ENCODE measurements around the gene SMARCA2.
"Not testable (repeated sequence)": the region's sequence is repeated elsewhere in the genome, so short reads cannot be mapped to it uniquely, and the experiment has no call there.

Gene SMARCA2

DNA sequence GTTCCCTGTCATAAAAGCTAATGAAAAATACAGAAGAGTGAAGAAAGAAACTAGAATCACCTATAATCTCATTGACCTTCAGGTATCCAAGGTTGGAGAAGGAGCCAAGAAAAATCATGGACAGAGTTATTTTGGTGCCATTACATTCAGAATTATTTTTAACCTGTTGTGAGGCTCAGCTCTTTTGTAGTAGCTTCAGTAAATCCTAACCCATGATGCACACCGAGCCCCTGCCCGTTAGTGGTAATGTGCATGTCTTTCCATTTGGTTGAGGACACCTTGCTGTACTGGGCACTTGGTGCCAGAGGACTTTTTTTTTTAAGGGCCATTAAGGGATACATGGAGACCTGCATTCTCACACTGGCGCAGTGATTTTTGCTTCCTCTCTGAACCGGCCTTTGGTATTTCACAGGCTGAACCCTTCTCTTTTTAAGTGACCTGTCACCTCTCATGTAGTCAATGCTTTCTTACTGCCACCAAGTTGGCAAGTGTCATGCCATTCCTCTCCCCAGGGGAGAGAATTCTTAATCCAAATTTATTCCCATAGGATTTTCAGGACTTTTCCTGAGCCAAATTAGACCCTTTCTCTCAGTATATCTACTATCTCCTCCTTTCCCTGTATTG, 125.6 kb downstream of the SMARCA2 start:
- DNase-seq = no peak

DNA sequence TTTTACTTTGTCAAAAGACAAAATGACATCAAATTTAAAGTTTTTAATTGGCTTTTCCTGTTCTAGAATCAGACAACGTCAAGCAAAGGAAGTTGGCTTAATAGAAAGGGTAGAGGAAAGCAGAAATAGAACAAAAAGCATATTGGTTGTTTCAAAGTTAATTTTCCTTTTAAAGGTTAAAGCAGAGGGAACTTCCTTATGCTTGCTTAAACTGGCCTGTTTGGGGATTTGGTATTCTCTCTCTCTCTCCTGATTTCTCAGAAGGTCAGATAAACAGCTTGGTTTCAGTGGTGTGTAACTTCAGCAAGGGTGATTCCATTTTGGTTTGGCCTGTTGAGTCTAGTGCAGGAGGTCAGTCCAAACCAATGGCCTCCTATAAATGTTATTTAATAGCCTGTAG, 127.1 kb downstream of the SMARCA2 start:
- DNase-seq = no peak

DNA sequence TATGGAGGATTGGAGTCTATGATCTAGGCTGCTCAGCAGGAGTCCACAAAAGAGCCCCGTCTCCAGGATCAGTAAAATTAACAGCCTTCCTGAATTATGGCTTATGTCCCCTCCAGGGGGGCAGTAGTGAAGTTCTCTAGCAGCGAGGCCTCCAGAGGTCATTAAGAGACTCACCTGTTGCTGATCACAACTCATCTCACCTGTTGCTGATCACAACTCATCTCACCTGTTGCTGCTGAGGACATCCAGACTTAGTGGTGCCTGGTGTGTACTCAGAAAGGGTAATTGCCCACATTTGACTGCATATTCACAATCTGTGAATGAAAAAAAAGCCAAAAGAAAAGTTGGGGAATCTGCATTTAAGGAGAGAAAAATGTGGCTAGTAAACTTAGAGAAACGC, 129.5 kb downstream of the SMARCA2 start:
- no peak for DNase-seq

DNA sequence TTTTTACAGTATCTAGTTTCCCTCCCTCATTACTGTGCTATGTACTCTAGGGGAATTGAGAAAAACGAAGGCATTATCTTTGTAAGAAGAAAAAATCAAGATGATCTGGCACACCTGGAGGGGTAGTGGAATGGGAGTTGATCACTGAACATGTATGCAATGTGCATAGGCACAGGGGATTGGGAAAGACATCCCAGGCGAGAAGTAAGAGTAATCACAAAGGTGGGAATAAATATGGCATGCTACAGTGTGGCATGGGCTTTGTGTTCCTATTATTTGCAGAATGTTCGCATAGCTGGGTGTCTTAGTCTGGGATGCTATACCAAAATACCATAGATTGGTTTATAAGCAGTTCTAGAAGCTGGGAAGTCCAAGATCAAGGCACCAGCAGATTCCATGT, 130.6 kb downstream of the SMARCA2 start:
- DNase-seq = no peak

DNA sequence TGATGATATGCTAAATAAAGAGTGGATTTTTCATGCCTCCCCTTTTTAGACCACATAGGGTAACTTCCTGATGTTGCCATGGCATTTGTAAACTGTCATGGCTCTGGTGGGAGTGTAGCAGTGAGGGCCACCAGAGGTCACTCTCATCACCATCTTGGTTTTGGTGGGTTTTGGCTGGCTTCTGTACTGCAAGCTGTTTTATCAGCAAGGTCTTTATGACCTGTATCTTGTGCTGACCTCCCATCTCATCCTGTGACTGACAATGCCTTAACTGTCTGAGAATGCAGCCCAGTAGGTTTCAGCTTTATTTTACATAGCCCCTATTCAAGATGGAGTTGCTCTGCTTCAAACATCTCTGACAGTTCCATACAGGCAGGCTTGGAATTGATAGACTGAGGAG, 131.6 kb downstream of the SMARCA2 start:
- not testable (repeated sequence) for DNase-seq

DNA sequence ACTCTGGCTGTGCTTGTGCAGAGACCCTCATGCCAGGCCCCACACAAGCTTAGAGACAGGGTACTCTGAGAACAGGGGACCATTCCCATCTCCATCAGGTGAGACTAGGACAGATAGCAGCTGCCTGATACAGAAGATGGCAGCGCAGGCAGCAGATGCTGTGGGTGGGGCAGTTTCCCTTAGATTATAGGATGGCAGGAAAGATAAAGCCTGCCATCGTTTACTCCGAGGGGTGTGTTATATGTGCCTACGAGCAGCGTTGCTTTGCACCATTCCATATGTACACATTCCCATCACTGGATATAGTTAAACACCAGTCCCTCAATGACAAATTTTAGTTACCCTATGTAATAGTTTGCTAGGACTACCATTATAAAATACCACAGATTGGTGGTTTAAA, 135.2 kb downstream of the SMARCA2 start:
- no peak for DNase-seq

DNA sequence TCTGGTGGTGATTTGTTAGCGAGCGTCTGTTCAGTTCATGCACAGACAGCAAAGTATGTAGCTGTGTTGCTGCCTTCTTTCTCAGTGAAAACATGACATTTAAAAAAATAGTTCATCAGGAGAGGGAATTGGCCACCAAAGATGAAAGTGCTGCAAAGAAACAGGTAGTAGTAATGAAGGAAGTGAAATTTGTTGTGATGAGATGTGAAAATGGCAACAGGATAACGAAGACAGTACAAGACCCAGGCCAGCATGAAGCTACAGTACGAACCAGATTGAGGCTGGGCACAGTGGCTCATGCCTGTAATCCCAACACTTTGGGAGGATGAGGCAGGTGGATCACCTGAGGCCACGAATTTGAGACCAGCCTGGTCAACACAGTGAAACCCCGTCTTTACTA, 136.0 kb downstream of the SMARCA2 start:
- no peak for DNase-seq

DNA sequence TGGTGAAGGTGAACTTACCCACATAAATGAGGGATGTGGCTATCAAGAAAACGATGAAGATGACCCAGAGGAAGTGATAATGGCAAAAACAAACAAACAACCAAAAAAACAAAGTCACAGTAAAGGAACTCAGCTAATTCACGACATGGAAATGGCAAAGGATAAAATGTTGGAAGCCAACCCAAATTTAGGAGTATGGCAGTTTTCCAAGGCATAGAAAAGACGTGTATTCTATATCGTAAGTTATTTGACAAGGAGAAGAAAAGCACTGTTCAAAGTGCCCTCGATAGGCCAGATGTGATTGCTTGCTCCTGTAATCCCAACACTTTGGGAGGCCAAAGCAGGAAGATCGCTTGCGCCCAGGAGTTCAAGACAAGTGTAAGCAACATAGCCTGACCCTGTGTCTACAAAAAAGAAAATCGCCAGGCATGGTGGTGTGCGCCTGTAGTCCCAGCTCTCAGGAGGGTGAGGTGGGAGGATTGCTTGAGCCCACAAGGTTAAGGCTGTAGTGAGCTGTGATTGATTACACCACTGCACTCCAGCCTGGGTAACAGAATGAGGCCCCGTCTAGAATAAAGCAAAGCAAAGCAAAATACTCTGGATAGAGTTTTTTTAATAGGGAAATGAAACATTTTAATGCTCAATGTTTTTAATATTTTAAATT, 138.0 kb downstream of the SMARCA2 start:
- DNase-seq = no peak

DNA sequence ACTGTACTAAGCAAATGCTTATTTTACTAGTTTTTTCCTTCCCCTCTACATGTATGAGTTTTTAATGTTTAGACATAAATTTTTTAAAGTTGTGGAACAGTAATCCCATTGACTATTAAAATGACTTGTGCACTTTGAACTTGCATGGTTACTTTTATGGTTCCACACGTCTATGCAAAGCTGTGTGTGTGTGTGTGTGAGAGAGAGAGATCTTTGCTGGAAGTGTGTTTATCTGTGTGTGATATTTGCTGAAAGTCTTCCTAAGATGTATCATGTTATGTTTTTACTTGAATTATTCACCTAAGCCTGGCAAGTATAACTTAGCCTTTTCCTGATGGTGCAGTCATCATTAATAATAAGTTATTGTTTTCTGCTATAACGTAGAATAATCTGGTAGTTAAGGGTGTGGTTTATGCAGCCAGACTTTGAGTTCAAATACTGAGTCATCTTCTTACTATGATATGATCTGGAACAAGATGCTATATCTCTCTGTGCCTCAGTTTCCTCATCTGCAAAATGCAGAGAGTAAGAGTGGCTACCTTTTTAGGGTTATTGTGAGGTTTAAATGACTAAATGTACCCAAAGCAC, 138.6 kb downstream of the SMARCA2 start:
- no peak for DNase-seq

DNA sequence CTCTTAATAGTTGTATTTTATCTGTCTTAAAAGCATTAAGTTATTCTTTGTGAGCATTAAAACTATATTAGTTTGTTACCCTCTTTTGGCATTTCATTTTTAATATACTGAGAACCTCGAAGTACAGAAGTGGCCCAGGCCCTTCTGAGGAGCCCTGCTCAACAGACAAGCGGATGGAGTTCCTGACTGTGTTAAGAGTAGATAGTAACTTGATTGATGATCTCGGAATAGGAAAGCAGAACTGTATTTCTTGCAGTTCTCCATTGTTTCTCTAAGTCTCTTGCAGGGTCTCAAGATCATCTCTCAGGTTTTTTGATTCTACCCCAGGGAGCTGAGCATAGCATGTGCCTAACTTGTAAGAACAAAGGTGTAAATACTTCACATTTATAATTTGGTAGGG, 139.6 kb downstream of the SMARCA2 start:
- DNase-seq = no peak

DNA sequence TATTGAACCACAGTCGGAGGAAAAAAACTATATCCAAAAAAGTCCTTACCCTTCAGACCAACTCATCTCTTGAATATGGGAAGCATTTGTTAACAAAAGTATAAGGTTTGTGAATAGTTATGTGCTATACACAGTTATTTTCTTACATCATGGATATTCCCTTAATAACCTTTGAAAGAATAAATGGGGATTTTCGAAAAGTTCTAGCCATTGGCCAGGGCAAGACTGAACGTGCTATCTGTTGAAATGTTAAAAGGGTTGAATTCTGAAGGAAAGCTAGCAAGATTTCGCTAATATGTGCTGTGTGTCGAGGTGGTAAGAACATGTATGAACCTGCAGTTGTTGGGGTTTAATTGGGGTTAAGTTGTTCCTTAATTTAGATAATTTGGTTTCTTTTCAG, 140.8 kb downstream of the SMARCA2 start:
- no peak for DNase-seq

DNA sequence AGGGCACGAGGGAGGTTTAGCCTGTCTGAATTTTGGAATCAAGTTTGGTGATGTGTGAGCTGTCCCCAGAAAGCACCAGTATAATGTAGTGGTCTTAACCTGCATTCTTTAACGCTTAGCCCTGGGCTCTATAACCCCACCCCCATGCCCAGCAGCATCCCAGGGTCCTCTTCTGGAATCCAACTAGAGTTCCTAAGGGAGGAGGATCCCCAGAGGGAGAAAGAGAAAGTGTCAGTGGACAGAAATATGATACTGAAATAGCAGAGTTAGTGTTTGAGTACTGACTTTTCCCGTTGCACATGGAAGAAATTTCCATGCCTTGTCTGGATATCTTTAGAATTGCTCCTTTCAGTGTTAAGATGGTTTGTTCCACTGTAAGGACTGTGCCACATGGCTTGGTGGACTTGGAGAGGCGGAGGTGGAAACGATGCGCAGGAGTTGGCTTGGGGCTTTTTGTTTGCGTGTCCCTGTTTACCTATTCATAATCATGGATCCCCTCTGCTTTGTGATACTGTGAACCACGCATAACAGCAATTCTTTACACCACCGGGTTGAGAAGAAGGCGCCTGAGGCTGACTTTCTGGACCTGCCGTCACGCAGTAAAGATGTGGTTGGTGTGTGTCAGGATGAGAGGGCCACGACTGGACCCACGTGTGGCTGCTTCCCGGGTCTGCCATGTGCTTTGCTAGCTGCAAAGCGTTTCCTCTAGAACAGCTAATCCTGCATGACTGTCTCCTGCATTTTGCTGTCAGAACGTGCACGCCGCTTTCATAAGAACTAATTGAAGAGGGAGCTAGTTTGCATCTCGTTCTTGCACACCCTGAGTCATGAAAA, 142.3 kb downstream of the SMARCA2 start:
- DNase-seq = no peak

DNA sequence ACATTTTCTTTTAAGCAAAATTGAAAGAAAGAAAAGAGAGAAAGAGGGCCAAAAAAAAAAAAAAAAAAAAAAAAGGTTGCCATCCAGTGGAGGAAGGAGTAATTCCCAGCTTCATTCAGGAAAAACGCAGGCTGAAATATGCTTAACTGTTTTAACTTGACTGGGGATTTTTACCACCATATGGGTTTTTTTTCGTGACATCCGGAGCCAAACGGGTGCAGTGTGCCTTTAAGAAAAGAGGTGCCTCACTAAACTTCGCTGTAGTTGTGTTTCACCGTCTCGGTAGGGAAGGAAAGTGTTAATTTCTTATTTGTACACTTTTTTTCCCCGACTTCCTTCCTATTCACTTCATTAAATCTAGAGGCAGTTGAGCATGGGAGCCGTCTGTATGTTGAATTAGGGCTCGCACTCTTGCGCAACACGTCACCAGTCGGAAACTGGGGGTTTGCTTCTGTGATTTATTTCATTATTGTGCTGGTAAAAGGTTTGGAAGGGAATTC, 143.0 kb downstream of the SMARCA2 start:
- DNase-seq = peak; percentile 68

DNA sequence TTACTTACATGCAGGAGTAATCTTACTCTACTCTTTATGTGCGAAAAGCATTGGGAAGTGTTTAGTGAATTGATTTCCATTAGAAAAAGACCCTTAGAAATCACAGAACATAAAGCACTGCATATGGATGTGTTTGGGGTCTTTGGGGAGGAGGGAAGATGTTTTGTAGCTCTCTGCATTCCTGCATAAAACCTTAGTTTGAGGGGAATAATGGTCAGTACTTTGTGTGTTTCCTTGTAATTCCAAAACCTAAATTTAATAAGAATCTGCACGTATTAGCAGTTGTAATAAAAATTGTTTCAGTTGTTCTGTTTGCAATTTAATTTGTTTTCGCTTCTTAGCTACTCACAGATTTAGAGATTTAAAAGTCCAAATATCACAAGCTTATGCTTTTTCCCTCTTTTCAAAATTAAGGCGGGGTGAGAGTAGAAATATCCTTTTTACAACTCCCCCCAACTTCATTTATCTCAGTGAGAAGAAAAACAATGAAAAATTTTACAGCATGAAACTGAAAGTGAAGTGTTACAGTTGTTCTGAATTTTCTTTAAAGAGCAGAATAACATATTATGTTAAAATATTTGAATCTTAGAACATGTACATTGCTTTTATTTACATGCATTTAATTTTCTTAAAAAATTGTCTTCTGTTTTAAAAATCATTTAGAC, 143.8 kb downstream of the SMARCA2 start:
- peak; percentile 33 for DNase-seq

DNA sequence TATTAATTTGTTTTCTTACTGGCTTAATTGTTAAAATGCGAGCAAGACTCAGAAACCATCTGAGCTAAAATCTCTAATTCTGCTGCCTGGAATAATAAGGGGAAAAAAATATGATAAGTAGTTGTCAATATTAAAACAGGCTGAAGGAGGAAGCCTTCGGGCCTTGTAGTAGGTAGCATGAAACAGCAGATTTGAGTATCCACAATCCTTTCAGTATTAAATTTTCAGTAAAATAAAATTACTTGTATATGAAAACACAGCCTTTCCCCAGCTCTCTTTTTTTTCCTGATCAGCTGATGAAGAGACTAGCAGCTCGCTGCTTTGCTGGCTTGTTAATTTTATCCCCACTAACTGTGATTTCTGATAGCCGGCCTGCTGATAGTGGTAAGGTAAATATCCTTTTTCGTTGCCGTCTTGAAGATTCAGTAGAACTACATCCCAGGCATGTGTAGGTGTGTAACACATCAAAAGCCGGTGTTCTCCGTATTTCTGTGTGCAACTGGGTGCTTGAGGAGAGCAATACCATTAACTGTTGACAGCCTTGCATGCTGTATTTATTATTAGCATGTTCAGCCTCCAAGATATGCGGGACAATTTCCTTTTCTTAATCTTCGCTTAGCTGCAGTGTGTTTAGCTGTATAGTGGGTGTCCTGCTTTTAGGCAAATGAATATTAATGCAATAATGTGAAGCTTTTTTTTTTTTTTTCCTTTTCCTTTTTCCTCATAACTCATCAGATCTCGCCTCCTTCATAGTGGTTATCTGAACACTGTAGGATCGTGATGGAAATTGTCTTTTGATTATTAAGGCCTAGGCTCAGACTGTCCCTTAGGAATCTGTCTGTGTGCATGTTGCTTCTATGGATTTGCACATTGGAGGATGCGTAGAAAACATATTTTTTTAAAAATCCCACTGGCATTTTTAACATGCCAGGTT, 144.6 kb downstream of the SMARCA2 start:
- peak; percentile 55 for DNase-seq

DNA sequence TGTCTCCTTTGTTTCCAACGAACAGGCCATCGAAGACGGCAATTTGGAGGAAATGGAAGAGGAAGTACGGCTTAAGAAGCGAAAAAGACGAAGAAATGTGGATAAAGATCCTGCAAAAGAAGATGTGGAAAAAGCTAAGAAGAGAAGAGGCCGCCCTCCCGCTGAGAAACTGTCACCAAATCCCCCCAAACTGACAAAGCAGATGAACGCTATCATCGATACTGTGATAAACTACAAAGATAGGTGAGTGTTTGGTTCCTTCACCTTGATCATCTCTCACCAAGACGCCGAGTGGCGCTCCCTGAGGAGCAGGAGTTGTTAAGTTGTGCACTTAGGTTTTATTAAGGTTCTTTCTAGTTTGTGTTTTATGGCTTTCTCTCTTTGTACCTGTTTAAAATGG, 146.5 kb downstream of the SMARCA2 start:
- DNase-seq = no peak

DNA sequence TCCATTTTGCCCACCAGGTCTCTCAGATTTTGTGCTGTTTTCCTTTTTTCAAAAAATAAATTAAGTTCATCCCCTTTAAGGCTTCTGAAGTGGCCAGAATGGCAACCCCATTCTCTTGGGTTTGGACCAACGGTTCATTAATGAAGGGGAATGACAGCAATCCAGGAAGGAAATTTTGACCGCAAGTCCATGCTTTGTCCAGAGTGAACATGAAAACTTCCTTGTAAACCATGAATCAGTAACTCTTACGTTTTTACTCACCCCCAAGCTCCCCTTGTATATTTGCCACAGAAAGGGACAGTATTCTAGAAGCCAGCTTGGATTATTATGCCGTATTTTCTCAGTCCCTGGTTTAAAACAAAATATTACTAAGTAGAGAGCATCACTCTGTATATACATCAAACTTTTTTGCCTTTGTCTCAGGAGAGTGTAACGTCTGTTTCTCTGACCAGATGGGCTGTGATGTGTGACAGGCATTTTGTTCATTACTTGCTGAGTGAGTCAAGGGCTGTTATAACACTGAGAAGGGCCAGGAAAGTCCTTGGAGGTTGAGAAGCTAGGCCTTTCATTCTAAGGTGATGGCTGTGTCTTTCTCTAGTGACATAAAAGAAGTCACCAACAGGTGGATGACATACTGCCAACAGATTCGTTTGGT, 148.2 kb downstream of the SMARCA2 start:
- DNase-seq = no peak

DNA sequence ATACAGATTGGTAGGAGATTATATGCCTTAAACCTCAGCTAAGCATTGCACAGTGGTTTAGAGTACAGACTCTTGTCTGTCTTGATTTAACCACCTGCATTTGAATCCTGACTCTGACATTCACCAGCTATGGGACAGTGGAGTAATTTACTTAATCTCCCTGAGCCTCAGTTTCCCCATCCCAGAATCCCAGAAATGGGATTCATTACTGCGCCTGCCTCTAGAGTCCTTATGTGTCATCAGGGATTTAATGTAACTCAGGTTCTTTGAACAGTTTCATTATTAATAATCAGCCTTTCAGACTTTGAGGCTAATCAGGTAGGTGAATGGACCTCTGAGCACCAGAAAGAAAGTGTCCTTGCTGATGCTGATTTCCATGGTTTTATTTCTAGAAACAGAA, 149.1 kb downstream of the SMARCA2 start:
- DNase-seq = no peak

DNA sequence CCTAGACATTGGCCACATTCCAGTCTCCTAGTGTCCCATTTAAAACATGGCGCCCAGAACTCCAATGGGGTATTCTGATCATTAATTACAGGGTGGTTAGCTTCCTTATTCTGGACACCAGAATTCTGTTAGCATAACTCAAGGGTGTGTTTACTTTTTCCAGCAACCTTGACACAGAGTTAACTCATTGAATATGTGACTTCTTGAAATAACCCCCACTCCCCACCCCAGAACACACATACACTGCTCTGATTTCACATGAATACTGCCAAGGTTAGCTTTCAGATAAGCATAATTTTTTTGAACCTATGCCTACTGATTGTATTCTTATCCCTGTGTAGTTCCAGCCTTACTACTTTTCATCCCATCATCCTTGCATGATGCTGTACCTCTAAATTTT, 151.1 kb downstream of the SMARCA2 start:
- DNase-seq = no peak

DNA sequence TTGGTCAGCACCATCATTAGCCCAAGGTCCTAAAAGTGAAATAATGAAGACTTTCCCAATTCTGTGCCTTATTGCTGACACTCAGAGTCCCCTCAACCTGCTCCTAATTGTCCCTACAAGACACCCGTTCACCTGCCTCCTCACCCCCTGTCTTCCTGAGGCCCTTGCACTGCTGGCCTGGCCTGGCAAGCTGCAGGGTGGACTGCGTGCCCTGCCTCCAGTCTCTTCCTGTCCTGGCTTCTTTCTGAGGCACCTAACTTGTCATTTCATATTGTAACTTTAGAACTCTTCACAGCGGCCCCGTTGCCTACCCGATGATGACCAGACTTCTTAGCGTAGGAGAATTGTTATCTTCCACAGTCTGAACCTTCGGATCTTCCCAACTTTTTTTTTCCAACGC, 153.9 kb downstream of the SMARCA2 start:
- DNase-seq = no peak

DNA sequence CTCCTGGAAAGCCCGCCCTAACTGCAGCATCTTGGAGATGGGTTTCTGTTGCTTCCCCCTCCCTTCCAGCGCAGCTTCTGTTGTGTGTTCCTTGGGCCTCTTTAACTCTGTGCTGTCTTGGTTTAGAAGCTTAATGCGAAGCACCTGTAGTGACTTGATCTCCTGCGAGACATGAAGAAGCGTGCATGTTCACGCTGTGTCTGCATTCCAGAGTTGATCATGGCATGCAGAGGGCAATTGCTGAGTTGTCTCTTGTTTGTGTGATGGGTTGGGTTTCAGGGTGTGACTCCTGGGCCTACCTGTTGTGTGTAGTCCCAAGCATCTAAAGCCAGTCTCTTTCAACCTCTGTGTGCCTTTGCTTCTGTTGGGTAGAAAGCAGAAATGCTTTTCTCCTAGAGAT, 155.6 kb downstream of the SMARCA2 start:
- no peak for DNase-seq
